A673 (cell line): ENCODE measurements around the gene TUT1. TPM values are rescaled to one million over a fixed set of nuclear protein-coding genes. Genes with fewer than 3 reads are reported as not detected.

Experiments
- BruUV-seq: library from RNA; stranded (reverse); fragments of 400-500 nt; replicated peaks from 2 replicates; lab custom pipeline; 2021; lab: Mats Ljungman, UMichigan
- CTCF ChIA-PET: fragments of 300-600 bp; sonication (Branson Sonifier 250); formaldehyde crosslinking; loops from one replicate; lab custom pipeline; 2022; ENCODE audit warnings: antibody characterized with exemption; lab: Charles Lee
- POLR2A ChIA-PET: fragments of 300-600 bp; sonication (Branson Sonifier 250); formaldehyde crosslinking; loops from one replicate; lab custom pipeline; 2022; ENCODE audit warnings: antibody characterized with exemption; ENCODE audit not compliant: low non-redundant PET; lab: Charles Lee
- DNase-seq: peaks from one replicate; pipeline ENCODE4 v3.0.0-alpha.2; 2015; ENCODE audit warnings: low spot score
- H3K27ac ChIP-seq: fragments of 200-600 bp; sonication (generic); 2 replicates; pipeline ENCODE4 v1.5.1; 2016; ENCODE audit warnings: mixed run types, low read depth, mild to moderate bottlenecking, mixed read lengths, antibody characterized with exemption, low read length; ENCODE audit not compliant: poor library complexity, severe bottlenecking
- H3K27me3 ChIP-seq: fragments of 200-600 bp; sonication (generic); replicated peaks from 2 replicates; pipeline ENCODE4 v1.6.1; 2017; ENCODE audit warnings: mixed run types, low read depth, mild to moderate bottlenecking, mixed read lengths, antibody characterized with exemption, low read length; ENCODE audit not compliant: insufficient read depth, poor library complexity
- H3K36me3 ChIP-seq: fragments of 200-600 bp; sonication (generic); 2 replicates; pipeline ENCODE4 v1.6.1; 2016; ENCODE audit warnings: mixed run types, mild to moderate bottlenecking, mixed read lengths, antibody characterized with exemption, low read length; ENCODE audit not compliant: insufficient read depth, poor library complexity, severe bottlenecking
- H3K4me1 ChIP-seq: fragments of 200-600 bp; sonication (generic); 2 replicates; pipeline ENCODE4 v1.6.1; 2017; ENCODE audit warnings: mixed run types, mild to moderate bottlenecking, mixed read lengths, antibody characterized with exemption, low read length; ENCODE audit not compliant: insufficient read depth, poor library complexity, severe bottlenecking
- H3K4me3 ChIP-seq: fragments of 200-600 bp; sonication (generic); 2 replicates; pipeline ENCODE4 v1.5.1; 2016; ENCODE audit warnings: low read depth, mixed run types, mild to moderate bottlenecking, mixed read lengths, low read length; ENCODE audit not compliant: poor library complexity, severe bottlenecking
- H3K9me3 ChIP-seq: fragments of 200-600 bp; sonication (generic); 2 replicates; pipeline ENCODE4 v1.6.1; 2016; ENCODE audit warnings: mixed run types, low read depth, mild to moderate bottlenecking, mixed read lengths, antibody characterized with exemption, low read length; ENCODE audit not compliant: poor library complexity, severe bottlenecking
- EZH2 ChIP-seq: fragments of 200-600 bp; sonication (generic); IDR thresholded peaks from 2 replicates; pipeline ENCODE4 v1.6.1; 2017; ENCODE audit warnings: borderline replicate concordance, low read depth, mild to moderate bottlenecking, mixed read lengths, antibody characterized with exemption, low read length; ENCODE audit not compliant: poor library complexity, severe bottlenecking
- intact Hi-C: fragments of 100-400 bp; cut with micrococcal nuclease; formaldehyde crosslinking; loops from one replicate; pipeline ENCODE4 v1.10.0; 2022; ENCODE audit not compliant: unreplicated experiment
- total RNA-seq: library from RNA; stranded (reverse); gene quantifications from 2 replicates; pipeline ENCODE4 v1.2.3, GENCODE V29; 2021
- TF ChIP-seq, protein P1 (sequence below): fragments of 300-800, 200-600 bp; sonication (generic); conservative IDR thresholded peaks from 2 replicates; pipeline ENCODE4 v1.5.1; 2017; ENCODE audit warnings: low read depth, mild to moderate bottlenecking, antibody characterized with exemption, low read length, moderate library complexity, mixed read lengths

TUT1 gene
- total RNA-seq, 1 experiment from 2014 or later, result 27.6 TPM

- H3K4me3 ChIP-seq, result peak overlapping the region; percentile 80
- no peaks in the 10 kb centered on the region for H3K9me3 ChIP-seq
- no TSS peak for BruUV-seq
- no peak for DNase-seq
- ChIA-PET CTCF (interaction anchor here (0.7 to 1.2 kb wide), 3 partner anchors 10 to 115 kb away, joined by 3 to 6 read pairs (median 5); partner anchors contain the start of gene MTA2), POLR2A (interaction anchor here (0.6 to 1.0 kb wide), 2 partner anchors 9 to 20 kb away, joined by 3 to 5 read pairs; partner anchors contain the start of genes MTA2 and TUT1)
- TF ChIP-seq EZH2, result no peak
- TF ChIP-seq, protein P1, sequence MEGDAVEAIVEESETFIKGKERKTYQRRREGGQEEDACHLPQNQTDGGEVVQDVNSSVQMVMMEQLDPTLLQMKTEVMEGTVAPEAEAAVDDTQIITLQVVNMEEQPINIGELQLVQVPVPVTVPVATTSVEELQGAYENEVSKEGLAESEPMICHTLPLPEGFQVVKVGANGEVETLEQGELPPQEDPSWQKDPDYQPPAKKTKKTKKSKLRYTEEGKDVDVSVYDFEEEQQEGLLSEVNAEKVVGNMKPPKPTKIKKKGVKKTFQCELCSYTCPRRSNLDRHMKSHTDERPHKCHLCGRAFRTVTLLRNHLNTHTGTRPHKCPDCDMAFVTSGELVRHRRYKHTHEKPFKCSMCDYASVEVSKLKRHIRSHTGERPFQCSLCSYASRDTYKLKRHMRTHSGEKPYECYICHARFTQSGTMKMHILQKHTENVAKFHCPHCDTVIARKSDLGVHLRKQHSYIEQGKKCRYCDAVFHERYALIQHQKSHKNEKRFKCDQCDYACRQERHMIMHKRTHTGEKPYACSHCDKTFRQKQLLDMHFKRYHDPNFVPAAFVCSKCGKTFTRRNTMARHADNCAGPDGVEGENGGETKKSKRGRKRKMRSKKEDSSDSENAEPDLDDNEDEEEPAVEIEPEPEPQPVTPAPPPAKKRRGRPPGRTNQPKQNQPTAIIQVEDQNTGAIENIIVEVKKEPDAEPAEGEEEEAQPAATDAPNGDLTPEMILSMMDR, result no peak
- peak overlapping the region; percentile 76 for H3K27ac ChIP-seq
- no peaks in the 10 kb centered on the region for H3K27me3 ChIP-seq
- H3K4me1 ChIP-seq, result peaks cover 18% of the 10 kb centered on the region
- no peaks in the 10 kb centered on the region for H3K36me3 ChIP-seq
- intact Hi-C loops, result no loop called here
These were observed 19.7 kb upstream of the TUT1 start for GRCh38 chr11:62610814-62611704.

- BruUV-seq, result no TSS peak
These were observed 19.1 kb upstream of the TUT1 start for GRCh38 chr11:62610403-62610802.

DNA sequence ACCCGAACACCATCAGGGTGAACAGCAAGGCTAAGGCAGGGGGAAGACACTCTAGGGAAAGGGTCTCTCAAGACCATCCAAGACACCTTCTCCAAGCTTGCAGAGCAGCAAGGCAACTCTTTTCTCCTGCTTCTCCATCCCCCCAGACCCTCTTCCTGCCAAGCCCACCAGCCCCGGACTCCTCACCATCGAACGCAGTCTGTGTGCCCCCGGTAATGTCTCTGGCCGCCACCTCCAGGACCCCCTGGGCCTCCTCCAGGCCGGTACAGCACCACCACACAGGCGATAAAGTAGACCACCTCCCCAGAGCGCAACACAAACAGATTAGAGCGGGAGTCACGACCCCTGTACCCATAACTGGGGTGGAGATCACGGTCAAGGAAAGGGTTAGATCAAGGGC lies 17.5 kb upstream of the TUT1 start:
- POLR2A ChIA-PET, result no interaction called here
- H3K9me3 ChIP-seq, result no peaks in the 10 kb centered on the region
- H3K4me1 ChIP-seq, result peaks cover 18% of the 10 kb centered on the region
- H3K36me3 ChIP-seq, result no peaks in the 10 kb centered on the region
- H3K27ac ChIP-seq, result no peak overlapping the region
- CTCF ChIA-PET, result no interaction called here
- no peaks in the 10 kb centered on the region for H3K27me3 ChIP-seq
- intact Hi-C loops, result no loop called here
- H3K4me3 ChIP-seq, result no peak overlapping the region
- BruUV-seq, result no TSS peak
- no peak for DNase-seq
- TF ChIP-seq, protein P1, result no peak
- TF ChIP-seq EZH2, result no peak

More at GRCh38 chr11:62610403-62610802, 19.1 kb upstream of the TUT1 start:
- DNase-seq, result no peak
- Histone ChIP-seq H3K4me3 (no peak overlapping the region), H3K27me3 (no peaks in the 10 kb centered on the region), H3K9me3 (no peaks in the 10 kb centered on the region), H3K36me3 (no peaks in the 10 kb centered on the region), H3K27ac (no peak overlapping the region), H3K4me1 (peaks cover 18% of the 10 kb centered on the region)
- TF ChIP-seq, protein P1, result no peak
- TF ChIP-seq EZH2, result no peak
- POLR2A ChIA-PET, result no interaction called here
- intact Hi-C loops, result no loop called here
- CTCF ChIA-PET, result interaction anchor here (0.5 kb wide), 1 partner anchor 198 kb away, joined by 3 read pairs; no protein-coding TSS in a partner anchor
